ENCODE measurements around the gene KCNC2.

Gene KCNC2

GRCh38 chr12:75047885-75048525 is 161.6 kb downstream of the KCNC2 start:
- no peak for DNase-seq

- no peak for DNase-seq
Measured at GRCh38 chr12:75042125-75042524, 167.5 kb downstream of the KCNC2 start.

- DNase-seq = no peak
Measured at GRCh38 chr12:75041472-75041871, 168.2 kb downstream of the KCNC2 start.

GRCh38 chr12:75020068-75020557 is 189.5 kb downstream of the KCNC2 start:
- no peak for DNase-seq

GRCh38 chr12:75011120-75011519 is 198.5 kb downstream of the KCNC2 start:
- no peak for DNase-seq

GRCh38 chr12:75007133-75007532 is 202.5 kb downstream of the KCNC2 start:
- no peak for DNase-seq

- DNase-seq = no peak
Measured at GRCh38 chr12:75000120-75000519, 209.5 kb downstream of the KCNC2 start.

- no peak for DNase-seq
Measured at GRCh38 chr12:74999474-74999873, 210.2 kb downstream of the KCNC2 start.
